Activated CD4-positive, alpha-beta T cell treated with anti-CD3 and anti-CD28 coated beads for 4 hours (primary cell): ENCODE measurements around the gene SIL1.
"Not testable (repeated sequence)": the region's sequence is repeated elsewhere in the genome, so short reads cannot be mapped to it uniquely, and the experiment has no call there.

Experiments
- DNase-seq, 2 donors: peaks; one replicate each; pipeline ENCODE4 v3.0.0-alpha.2; 2020

Gene SIL1

GRCh38 chr5:139062910-139063663, 135.1 kb downstream of the SIL1 start:
- no peak for DNase-seq

- DNase-seq = no peak
These were observed 136.3 kb downstream of the SIL1 start for GRCh38 chr5:139061856-139062255.

GRCh38 chr5:139061274-139061673, 136.9 kb downstream of the SIL1 start:
- DNase-seq = no peak

GRCh38 chr5:139058121-139058520, 140.0 kb downstream of the SIL1 start:
- no peak for DNase-seq

GRCh38 chr5:139057045-139057939, 140.9 kb downstream of the SIL1 start:
- DNase-seq = not testable (repeated sequence)

- DNase-seq = no peak
These were observed 145.2 kb downstream of the SIL1 start for GRCh38 chr5:139052975-139053374.

GRCh38 chr5:139051392-139051791, 146.8 kb downstream of the SIL1 start:
- DNase-seq = no peak

GRCh38 chr5:139050432-139050831, 147.7 kb downstream of the SIL1 start:
- no peak for DNase-seq

- no peak for DNase-seq
These were observed 148.4 kb downstream of the SIL1 start for GRCh38 chr5:139049780-139050179.

GRCh38 chr5:139046551-139046950, 151.6 kb downstream of the SIL1 start:
- DNase-seq = no peak

- DNase-seq = no peak
These were observed 154.8 kb downstream of the SIL1 start for GRCh38 chr5:139043157-139043905.

- DNase-seq = no peak
These were observed 158.1 kb downstream of the SIL1 start for GRCh38 chr5:139040081-139040480.

- no peak for DNase-seq
These were observed 159.4 kb downstream of the SIL1 start for GRCh38 chr5:139038613-139039305.

- no peak for DNase-seq
These were observed 160.4 kb downstream of the SIL1 start for GRCh38 chr5:139037732-139038131.

- not testable (repeated sequence) for DNase-seq
These were observed 161.8 kb downstream of the SIL1 start for GRCh38 chr5:139036332-139036731.

GRCh38 chr5:139027150-139027549, 171.0 kb downstream of the SIL1 start:
- no peak for DNase-seq

- DNase-seq = no peak
These were observed 172.5 kb downstream of the SIL1 start for GRCh38 chr5:139025651-139026050.

- DNase-seq = no peak
These were observed 174.9 kb downstream of the SIL1 start for GRCh38 chr5:139023286-139023685.

- DNase-seq = no peak
These were observed 175.6 kb downstream of the SIL1 start for GRCh38 chr5:139022528-139022927.

GRCh38 chr5:139021346-139021745, 176.8 kb downstream of the SIL1 start:
- DNase-seq = no peak

GRCh38 chr5:139019880-139020279, 178.3 kb downstream of the SIL1 start:
- DNase-seq = no peak

GRCh38 chr5:139019211-139019610, 179.0 kb downstream of the SIL1 start:
- no peak for DNase-seq

GRCh38 chr5:139017624-139018023, 180.5 kb downstream of the SIL1 start:
- DNase-seq = no peak
